Measurements from ENCODE around the gene NUMA1.

DNA sequence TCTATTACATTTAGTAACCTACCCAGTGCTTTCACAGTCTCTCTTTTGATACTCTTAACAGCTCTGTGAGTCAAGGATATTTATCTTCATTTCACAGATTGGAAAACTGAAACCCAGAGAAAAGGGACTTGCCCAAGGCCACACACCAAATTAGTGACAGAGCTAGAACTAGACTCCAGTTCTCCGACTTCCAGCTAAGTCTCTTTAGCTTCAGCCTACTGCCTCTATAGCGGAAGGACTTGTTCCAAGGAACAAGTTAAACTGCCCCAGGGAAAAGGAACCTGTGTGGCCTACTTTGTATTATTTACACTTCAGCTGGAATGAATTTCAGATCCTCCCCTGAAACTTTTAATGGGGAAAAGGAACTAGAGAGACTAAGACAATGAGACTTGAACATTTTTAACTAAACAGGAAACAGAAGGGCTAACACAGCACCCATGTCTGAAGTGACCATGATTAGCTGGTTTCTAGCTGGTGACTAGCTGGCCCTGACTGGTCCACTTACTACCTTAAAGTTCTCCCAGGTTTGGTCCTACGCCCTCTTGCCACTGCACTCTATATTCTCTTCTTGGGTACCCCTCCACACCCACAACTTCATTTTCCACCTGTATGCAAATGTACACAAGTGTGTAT is 1.6 kb upstream of the NUMA1 start:
- TF ChIP-seq, protein P1, sequence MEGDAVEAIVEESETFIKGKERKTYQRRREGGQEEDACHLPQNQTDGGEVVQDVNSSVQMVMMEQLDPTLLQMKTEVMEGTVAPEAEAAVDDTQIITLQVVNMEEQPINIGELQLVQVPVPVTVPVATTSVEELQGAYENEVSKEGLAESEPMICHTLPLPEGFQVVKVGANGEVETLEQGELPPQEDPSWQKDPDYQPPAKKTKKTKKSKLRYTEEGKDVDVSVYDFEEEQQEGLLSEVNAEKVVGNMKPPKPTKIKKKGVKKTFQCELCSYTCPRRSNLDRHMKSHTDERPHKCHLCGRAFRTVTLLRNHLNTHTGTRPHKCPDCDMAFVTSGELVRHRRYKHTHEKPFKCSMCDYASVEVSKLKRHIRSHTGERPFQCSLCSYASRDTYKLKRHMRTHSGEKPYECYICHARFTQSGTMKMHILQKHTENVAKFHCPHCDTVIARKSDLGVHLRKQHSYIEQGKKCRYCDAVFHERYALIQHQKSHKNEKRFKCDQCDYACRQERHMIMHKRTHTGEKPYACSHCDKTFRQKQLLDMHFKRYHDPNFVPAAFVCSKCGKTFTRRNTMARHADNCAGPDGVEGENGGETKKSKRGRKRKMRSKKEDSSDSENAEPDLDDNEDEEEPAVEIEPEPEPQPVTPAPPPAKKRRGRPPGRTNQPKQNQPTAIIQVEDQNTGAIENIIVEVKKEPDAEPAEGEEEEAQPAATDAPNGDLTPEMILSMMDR (conservative IDR thresholded peaks at IDR 0.05; ENCODE audit: low read length) = no peak
- TF ChIP-seq EZH2phosphoT487 (IDR thresholded peaks at IDR 0.05; ENCODE audit: borderline replicate concordance) = no peak

Data from Loucy (cell line).